GM21576 (cell line): ENCODE data around the gene ABCD3.
A peak's percentile ranks its signal among the peaks of the same experiment; 100 is the strongest.
"Not testable (repeated sequence)": the region's sequence is repeated elsewhere in the genome, so short reads cannot be mapped to it uniquely, and the experiment has no call there.

ENCODE experiments used
- ATAC-seq: cut with Tn5 transposase; IDR thresholded peaks from one replicate; pipeline ENCODE4 v1.9.1; 2021; ENCODE audit warnings: mild to moderate bottlenecking, moderate library complexity; ENCODE audit not compliant: unreplicated experiment

ABCD3 gene

DNA sequence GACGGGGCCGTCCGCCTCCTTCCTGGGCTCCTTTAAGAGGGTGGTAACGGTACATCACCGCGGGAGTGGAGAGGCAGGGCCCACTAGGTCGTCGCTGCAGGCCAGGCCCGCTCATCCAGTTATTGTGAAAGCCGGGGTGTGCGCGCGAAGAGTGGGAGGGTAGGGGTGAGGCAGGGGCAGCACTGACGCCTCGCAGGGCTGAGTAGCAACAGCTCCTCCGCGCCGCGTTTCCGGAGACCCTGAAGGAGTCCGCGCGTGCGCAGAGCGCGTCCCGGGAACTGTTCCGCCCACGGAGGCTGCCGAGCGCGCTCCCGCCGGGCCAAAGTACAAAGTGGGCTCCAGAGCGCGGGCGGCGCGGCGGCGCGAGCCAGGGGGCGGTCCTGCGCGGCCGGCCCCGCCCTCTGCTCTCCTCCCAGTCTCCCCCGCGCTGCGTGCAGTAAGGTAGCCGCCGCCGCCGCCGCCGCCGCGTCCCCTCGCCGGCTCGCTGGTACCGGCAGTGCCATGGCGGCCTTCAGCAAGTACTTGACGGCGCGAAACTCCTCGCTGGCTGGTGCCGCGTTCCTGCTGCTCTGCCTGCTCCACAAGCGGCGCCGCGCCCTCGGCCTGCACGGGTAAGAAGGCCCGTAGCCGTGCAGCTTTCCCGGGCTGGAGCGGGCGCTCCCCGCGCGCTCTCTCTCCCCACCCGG, at the start of gene ABCD3:
ABCD3 (plus strand) TSS at position 412 of the 686 bp plus-strand sequence; CDS start at position 502, 90 bp downstream.
- peak; percentile 96 for ATAC-seq

DNA sequence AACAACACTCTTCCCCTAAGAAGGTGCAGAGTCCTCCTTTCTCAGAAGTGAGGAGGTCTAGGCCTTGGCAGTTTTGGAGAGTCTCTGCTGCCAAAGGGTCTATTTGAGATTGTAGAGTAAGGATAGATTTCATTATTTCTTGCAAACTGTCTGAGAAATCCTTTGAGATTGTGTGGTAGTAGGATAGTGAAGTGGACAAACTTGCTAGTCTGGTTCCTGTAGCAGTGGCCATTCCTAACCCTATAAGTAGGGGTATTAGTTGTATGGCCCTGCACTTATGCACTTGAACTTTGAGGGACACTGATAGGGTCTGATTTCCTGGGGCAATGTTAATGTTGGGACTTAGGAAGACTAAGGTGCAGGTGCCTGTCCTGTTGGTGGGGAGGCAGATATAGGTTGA, 45.4 kb upstream of the ABCD3 start:
- not testable (repeated sequence) for ATAC-seq

DNA sequence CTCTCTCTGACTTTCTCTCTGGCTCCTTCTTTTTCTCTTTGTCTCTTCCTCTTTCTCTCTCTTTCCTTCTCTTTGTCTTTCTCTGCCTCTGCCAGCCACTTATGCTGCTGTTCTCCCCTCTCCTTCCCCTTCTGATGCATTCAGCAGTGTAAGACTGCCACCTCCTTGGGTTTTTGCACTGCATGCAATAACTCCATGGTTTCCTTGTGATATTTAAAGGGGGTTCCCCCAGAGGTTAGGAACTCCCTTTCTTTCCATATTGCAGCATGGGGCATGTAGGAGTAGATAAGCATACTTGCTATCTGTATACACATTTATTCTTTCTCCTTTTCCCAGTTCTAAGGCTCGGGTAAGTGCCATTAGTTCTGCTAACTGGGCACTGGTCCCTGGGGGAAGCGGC, 44.9 kb upstream of the ABCD3 start:
- not testable (repeated sequence) for ATAC-seq

DNA sequence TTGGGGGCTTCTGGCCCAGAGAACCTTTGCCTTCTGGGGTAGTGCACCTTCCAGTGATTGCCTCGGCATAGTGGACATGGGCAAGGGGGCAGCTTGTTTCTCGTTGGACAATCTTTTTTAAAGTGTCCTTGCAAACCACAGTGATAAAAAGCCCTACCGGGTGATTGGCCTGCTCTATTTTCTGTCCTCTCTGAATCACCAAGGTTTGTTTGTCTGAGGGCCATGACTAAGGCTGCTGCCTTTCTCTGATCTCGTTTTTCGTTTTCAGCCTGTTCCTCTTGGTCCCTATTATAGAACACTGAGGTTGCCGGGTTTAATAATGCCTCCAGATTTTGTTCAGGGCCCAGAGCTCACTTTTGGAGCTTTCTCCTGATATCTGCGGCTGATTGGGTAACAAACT, 42.5 kb upstream of the ABCD3 start:
- not testable (repeated sequence) for ATAC-seq

DNA sequence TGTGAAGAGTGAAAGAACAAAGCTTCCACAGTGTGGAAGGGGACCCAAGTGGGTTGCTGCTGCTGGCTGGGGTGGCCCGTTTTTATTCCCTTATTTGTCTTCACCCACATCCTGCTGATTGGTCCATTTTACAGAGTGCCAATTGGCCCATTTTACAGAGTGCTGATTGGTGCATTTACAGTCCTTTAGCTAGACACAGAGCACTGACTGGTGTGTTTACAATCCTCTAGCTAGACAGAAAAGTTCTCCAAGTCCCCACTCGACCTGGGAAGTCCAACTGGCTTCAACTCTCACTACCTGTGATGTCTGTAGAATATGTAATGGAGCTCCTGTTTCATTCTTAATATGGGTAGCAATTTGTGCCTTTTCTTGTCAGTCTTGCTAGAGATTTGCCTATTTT, 39.7 kb upstream of the ABCD3 start:
- ATAC-seq, result not testable (repeated sequence)

DNA sequence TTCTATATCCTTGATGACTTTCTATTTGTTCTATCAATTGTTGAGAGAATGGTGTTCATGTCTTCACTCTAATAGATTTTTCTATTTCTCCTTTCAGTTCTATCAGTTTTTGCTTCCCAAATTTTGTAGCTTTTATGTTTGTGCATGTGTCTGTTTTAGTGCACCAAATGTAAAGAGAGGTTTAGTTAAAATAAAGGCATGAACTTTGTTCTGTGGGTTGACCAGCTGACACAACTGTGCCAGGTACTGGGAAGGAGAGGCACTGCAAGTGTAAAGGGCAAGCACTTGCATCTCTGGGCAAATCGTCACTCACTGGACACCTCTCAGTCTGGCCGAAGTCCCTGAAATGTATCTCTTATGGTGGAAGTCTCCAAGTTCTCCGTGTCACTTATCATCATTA, 38.6 kb upstream of the ABCD3 start:
- ATAC-seq, result no peak

DNA sequence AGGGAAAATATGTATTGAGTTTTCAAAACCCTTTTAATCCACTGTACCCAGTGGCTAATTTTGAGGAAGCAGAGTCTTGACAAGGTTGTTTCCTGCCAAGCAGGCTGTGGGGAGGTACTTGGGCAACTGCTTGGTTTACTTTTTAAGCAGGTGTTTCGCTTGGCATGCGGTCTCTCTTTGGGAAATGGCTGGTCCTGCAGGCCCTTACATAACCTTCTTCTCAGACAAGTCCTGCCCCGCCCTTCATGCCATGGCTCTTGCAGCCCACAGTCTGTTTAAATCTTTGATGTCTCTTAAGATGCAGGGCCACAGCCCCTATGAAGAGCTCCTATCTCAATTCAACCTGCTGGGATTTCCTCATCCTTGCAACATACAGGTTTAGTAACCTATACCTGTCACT, 36.0 kb upstream of the ABCD3 start:
- no peak for ATAC-seq

DNA sequence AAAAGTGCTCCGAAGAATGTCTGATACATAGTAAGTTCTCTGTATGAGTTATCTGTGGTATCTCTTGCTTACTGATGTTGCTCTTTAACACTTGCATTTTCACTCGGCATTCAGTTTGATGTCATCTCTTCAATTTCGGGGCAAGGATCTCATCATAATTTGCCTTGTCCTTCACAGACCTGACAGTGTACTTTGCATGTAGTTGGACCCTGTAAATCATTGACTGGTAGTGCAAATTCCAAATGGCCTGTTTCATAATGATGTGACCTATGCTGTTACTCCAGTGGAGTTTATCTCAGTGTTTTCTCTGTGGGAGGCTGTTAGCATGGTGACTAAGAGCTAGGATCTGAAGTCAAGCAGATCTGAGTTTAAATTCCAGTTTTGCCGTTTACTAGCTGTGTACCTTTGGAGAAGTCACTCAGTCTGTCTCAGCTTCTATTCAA, 34.2 kb upstream of the ABCD3 start:
- ATAC-seq, result no peak

DNA sequence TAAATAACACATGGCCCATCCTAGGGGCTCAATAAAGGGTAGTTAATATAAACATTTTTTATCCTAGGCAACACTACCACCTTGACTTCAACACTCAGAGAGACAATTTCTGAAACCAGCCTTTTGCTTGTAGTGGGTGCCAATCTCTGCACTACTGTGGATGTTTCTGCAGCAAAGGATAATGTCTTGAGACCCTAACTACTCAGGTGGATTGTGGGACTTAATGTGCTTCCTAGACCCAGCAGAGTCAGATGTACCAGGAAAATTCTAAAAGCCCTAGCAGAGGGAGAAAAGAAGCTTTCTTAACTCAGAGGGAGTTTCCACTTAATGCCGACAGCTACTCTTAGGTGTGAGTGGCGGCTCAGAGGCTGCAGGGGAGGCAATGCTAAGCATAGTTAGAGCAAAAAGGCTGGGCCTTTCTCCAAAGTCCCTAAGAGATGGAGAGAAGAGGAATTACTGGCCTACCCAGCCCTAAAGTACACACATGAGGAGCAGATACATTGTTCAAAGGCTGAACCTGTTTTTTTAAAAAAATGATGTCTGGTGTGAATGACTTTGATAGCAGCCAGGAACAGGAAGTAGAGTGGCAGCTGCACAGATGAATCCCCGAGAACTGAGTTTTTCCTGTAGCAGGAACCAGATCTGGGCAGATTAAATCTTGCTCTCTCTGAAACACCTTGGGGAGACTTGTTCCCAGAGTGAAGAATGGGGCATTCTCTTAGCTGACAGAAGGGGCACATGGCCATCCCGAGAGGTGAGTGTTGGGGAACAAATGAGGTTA, 33.5 kb upstream of the ABCD3 start:
- ATAC-seq, result peak; percentile 52

DNA sequence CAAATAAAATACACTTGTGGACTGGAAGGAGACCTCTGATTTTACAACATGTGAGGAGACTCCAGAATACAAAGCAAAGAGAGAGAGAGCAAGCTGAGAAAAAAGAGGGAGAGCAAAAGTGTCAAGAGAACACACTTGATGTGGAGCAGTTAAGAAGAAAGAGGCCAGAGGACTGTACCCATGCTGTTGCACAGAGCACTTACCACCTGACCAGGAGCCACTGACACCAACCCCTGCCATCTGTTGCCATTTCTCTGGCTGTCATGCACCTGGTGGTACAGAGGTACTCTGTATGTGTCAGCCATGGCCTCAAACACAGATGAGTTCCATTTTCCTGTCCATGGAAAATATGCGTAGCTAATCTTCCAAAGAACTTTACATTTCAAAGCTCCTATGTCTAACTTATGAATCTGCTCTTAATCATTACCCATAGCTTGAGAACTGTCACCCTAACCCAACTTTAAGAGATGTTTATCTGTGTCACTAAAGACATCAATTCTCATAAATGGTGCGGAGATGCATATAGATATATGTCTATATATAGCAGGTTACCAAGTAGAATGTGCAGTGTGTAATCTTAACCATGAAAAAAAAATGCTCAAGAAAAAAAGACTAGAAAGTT, 32.8 kb upstream of the ABCD3 start:
- no peak for ATAC-seq

DNA sequence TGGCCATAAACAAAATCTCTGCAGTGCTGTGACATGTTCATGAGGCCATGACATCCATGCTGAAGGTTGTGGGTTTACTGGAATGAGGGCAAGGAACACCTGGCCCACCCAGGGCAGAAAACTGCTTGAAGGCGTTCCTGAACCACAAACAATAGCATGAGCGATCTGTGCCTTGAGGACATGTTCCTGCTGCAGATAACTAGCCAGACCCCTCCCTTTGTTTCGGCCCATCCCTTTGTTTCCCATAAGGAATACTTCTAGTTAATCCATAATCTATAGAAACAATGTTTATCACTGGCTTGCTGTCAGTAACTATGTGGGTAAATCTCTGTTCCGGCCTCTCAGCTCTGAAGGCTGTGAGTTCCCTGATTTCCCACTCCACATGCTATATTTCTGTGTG, 28.9 kb upstream of the ABCD3 start:
- ATAC-seq, result no peak

DNA sequence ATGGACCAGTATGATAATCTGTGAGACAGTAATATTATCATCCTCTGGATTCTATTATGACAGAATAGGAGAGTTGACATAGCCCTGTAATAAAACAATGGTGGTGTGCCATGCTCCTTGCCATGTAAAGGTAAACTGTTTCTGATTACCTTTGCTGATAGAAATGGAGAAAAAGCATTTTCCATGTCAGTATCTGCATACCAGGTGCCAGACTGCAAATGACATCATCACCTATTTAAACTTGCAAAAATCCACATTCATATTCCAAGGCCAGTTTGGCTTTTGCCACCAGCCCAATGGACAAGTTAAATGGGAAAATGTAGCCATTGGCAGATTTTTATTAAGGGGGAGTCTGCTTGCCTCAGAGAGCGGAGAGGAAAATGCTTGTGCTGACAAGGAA, 23.9 kb upstream of the ABCD3 start:
- ATAC-seq, result no peak

DNA sequence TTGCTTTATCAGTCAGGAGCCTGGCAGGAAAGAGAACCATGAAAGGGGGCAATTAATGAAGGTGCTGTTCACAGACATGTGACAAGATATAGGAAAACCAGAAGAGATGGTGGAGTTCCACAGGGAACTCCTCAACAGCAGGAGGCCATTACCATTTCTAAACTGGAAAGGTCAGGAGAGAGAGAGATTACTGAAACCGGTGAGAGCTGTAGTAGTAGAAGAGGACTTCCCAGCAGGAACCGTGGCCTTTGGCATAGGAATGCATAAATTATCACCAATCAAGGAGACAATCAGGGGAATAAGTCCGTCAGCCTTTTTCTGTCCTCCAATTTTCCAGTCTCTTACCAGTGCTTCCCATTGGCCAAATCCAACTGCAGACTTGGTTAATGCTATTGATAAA, 23.0 kb upstream of the ABCD3 start:
- ATAC-seq, result no peak

DNA sequence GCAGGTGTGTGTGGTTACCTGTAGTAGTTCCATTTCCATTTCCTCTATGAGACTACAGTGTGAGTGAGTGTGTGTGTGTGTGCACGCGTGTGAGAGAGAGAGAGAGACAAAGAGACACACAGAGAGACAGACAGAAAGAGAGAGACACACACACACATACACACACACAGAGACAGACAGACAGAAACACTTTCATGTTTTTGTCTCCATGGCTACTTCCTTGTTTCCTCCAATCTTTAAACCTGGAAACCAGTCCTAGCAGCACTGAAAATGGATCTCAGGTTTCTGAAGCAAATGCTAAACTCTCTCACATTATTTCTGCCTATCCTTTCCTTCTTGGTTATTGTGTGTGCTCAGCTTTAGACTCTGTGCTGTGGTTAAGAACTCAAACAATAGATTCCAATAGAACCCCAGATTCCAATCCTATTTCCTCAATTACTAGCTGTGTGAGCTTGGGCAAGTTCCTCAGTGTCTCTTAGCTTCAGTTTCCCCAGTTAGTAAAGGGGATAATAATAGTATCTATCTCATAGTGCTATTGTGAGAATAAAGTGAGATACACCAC, 22.4 kb upstream of the ABCD3 start:
- no peak for ATAC-seq

DNA sequence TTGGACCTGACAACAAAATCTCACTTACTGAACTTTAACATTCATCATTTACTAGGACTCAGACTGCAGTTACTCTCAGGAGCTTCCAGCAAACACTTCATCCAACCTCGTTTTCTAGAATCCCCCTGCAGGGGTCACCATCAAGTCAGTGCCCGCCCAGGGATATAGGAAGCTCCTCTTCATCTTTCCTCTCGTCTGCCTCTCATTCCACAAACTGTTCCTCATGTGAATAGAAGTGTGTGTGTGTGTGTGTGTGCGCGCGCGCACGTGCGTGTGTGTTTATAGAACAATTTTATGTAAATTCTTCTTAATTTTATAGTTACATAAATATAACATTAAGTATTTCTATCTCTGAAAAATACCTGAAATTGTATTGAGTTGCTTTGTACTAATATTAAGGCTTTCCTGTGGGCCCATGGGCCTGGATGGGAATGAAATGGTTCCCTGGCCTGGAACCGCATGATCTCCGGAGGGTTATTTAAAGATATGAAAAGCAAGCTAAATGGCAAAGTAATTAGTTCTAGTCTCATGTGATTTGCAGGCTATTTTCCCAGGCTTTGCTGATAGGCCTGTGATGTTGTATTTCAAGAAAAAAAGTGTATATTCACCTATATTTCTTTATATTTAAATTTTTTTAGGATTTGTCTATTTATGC, 21.7 kb upstream of the ABCD3 start:
- ATAC-seq, result no peak

DNA sequence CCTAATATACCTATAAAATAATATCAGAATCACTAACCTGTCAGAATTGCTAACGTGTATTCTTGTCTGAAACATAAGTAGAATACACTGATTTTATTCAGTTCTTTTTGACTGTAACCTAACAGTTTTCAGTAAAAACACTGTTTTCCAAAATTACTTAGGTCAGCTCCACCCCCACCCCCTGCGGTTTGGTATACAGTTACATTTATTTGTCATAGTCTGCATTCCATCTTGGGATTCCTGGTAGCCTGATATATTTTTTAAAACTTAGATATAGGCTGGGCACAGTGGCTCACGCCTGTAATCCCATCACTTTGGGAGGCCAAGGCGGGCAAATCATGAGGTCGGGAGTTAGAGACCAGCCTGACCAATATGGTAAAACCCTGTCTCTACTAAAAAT, 19.8 kb upstream of the ABCD3 start:
- no peak for ATAC-seq

DNA sequence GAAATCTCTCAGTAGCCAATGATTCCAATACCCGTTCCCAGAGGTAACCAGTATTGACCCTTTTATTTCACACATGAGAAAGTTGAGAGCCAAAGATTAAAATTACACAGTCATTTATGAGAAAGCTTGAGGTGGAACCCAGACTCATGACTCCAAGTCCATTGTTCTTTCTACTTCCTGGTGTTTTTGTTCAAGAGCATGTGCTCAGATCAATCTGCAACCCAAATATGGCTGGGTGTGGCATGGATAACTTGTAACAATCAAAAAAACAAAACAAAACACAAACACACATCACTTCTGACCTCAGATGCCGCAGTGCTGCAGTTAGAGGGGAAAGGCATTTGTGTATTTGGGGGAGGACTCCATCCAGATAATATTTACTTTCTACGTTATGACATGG, 18.7 kb upstream of the ABCD3 start:
- no peak for ATAC-seq

DNA sequence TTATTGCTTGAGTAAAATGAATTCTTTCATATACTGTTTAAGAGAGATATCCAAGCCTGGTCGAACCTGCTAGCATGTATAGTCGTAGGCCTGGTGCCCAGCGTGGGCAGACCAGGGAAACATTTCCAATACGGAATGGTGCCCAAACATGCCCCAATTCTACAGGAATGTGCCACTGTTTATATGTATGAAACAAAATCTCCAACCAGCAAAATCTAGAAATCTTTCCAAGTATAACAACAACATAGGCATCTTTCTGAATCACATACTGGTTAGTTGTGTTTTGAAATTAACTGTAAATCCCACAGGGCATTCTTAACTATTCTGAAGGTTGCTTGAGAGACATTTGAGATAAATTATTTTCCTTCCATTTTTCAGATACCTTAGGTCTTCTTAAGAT, 17.0 kb upstream of the ABCD3 start:
- ATAC-seq, result no peak

DNA sequence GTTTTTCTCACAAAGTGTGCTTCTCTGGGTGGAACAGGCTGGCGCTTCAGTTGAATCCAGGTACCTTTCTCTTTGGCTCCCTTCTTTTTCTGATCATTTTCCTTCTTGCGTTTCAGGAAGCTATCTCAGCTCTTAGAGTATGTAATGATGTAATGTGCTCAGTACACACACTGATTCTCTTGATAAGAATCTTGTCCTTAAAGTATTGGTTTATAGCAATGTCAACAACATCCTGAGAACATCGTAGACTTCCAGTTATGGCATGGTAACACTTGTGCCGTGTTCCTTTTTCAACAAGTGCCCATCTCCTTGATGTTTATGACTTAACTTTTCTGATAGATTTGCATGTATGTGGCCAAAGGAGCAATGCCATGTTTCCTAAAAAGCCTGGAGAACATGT, 11.7 kb upstream of the ABCD3 start:
- no peak for ATAC-seq

DNA sequence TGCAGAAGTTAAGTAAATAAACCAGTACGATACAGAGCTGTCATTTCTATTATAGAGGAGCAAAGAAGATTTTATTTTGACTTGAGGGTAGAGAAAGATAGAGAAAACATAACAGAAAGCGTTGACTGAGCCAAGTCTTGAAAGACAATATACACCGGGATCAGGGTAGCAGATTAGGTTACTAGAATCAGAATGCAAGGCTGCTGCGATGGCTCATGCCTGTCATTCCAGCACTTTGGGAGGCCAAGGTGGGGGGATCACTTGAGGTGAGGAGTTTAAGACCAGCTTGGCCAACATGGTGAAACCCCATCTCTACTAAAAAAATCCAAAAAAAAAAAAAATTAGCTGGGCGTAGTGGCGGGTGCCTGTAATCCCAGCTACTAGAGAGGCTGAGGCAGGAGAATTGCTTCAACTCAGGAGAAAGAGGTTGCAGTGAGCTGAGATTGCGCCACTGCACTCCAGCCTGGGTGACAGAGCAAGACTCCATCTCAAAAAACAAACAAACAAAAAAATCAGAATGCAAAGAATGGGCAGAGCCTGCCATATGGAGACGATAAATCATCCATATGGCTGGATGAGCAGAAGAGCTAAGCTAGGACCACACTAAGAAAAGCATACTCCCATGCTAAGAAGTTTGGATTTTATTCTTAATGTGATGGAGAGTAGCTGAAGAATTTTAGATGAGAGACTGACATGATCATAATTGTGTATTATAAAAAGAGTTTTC, 9.9 kb upstream of the ABCD3 start:
- no peak for ATAC-seq

DNA sequence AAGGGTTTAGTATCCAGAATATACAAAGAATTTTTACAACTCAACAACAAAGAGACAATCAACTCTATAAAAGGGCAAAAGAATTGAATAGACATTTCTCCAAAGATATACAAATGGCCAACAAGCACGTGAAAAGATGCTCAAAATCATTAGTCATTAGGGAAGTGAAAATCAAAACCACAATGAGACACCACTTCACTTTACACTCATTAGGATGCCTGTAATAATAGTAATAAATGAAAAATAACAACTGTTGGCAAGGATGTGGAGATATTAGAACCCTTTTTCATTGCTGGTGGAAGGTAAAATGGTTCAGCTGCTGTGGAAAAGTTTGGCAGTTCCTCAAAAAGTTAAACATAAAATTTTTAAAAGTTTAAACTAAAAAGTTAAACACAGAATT, 7.0 kb upstream of the ABCD3 start:
- ATAC-seq, result peak; percentile 85
